Measurements from ENCODE around the gene ZDHHC16.

The ZDHHC16 gene

DNA sequence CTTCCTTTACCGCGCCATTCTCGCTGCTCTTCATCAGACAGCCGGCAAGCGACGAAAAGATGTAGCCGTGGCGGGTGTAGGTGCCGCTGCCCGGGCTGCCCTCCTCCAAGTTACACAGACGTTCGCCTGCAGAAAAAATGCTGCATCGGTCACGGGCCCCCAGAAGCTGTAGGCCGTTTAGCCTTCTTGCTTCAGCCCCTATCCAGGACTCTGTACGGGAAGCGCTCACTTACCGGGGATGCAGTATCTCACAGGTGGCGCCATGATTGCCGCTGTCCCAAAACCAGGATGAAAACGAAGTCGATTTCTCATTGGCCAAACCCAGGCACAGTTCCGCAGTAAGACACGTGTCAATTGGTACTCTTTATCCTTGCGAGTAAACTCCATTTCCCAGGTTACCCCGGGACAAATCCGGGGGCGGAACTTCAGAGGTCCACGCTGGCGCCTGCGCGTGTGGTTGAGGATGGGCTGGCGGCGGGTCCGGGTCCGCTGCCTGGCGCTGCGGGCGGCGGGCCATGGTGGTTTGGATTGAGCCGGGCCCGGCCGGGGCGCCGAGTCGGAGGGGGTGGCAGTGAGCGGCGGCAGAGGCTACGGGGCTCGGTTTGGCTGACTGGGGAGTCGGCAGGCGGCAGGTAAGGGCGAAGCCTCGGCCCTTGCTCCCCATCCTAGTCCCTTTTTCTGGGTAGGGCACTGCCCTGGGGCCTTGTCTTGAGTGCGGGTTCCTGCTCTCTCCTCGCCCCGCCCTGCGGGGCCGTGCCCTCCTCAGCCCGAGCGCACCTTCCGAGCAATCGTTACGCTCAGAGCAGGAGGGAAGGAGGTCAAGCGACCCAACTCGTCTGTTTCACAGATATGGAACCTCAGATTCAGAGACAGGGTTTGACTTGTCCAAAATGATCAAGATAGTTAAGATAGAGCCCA, at the start of gene ZDHHC16, which contains the start of gene EXOSC1:
Gene ZDHHC16 (plus strand): TSS at position 454 of the 918 bp plus-strand sequence. CDS start 5,501 bp downstream, outside the sequence.
Gene EXOSC1 (minus strand): TSS at position 285 of the 918 bp plus-strand sequence. CDS start 21 bp downstream, at position 264.
- TF ChIP-seq EZH2 (optimal IDR thresholded peaks at IDR 0.05; ENCODE audit: low read depth, low read length) = no peak
- TF ChIP-seq, protein P1, sequence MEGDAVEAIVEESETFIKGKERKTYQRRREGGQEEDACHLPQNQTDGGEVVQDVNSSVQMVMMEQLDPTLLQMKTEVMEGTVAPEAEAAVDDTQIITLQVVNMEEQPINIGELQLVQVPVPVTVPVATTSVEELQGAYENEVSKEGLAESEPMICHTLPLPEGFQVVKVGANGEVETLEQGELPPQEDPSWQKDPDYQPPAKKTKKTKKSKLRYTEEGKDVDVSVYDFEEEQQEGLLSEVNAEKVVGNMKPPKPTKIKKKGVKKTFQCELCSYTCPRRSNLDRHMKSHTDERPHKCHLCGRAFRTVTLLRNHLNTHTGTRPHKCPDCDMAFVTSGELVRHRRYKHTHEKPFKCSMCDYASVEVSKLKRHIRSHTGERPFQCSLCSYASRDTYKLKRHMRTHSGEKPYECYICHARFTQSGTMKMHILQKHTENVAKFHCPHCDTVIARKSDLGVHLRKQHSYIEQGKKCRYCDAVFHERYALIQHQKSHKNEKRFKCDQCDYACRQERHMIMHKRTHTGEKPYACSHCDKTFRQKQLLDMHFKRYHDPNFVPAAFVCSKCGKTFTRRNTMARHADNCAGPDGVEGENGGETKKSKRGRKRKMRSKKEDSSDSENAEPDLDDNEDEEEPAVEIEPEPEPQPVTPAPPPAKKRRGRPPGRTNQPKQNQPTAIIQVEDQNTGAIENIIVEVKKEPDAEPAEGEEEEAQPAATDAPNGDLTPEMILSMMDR (IDR thresholded peaks at IDR 0.05; ENCODE audit: low read length) = peak; percentile 29
- Histone ChIP-seq H3K9me3 (replicated peaks; ENCODE audit: insufficient read depth, low read length) (no peaks in the 10 kb centered on the region), H3K4me2 (ENCODE audit: low read depth, low read length) (peak within 1 kb of the TSS; percentile 85), H3K79me2 (ENCODE audit: low read length) (peaks cover 79% of the 10 kb centered on the region), H3K27ac (ENCODE audit: low read length) (peak within 1 kb of the TSS; percentile 29; the same call in 1 of the 2 replicates), H3K4me3 (ENCODE audit: low read length) (peak within 1 kb of the TSS; percentile 82), H3F3A (ENCODE audit: insufficient read depth, low read length) (peaks cover 6% of the 10 kb centered on the region), H3K4me1 (ENCODE audit: low read length) (peaks cover 14% of the 10 kb centered on the region), H2AFZ (ENCODE audit: low read length) (peak within 1 kb of the TSS; percentile 68), H4K20me1 (ENCODE audit: insufficient read depth, low read length) (no peaks in the 10 kb centered on the region), H3K36me3 (replicated peaks; ENCODE audit: insufficient read depth, low read length) (no peaks in the 10 kb centered on the region), H3K9me2 (replicated peaks; ENCODE audit: insufficient read depth, low read length) (no peaks in the 10 kb centered on the region), H3K9ac (ENCODE audit: low read length) (peak within 1 kb of the TSS; percentile 63), H3K27me3 (replicated peaks; ENCODE audit: insufficient read depth, low read length) (no peaks in the 10 kb centered on the region)
- peak; percentile 98 for DNase-seq

DNA sequence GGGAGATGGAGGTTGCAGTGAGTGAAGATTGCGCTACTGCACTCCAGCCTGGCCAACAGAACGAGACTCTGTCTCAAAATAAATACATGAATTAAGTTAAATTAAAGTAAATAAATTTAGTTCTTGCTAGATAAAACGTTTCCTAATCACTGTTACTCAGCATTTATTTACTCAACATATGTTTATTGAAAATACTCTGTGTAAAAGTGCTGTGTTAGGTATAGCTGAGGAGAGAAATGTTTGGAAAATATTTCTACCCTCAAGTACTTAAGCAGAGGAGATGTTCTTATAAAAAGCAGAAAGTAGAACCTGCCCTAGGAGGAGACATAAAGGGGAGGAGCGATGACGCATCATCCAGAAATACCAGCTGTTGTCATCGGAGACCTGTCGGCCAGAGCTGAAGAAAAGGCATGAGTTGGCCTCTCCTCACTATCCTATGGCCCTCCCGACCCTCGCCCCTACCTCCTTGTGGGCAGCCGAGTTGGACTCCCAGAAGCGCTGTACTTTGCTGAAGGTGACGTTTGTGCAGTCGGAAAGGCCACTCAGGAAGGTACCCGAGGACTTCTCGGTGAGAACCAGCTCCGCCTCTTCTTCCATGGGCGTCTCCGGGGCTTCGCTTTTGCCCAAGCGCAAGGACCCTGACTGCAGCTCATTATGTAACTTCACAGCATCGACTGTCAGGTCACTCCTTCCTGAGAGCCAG, 46.0 kb upstream of the ZDHHC16 start:
- peak; percentile 77 for DNase-seq
- Histone ChIP-seq H3K9ac (ENCODE audit: low read length) (peak overlapping the region; percentile 97), H3K9me2 (replicated peaks; ENCODE audit: insufficient read depth, low read length) (no peaks in the 10 kb centered on the region), H3K4me2 (ENCODE audit: low read depth, low read length) (peak overlapping the region; percentile 83), H3F3A (ENCODE audit: insufficient read depth, low read length) (peaks cover 11% of the 10 kb centered on the region; the same call in 1 of the 2 replicates), H3K9me3 (replicated peaks; ENCODE audit: insufficient read depth, low read length) (no peaks in the 10 kb centered on the region), H3K4me3 (ENCODE audit: low read length) (peak overlapping the region; percentile 93), H3K36me3 (replicated peaks; ENCODE audit: insufficient read depth, low read length) (0 out of 2 replicates have a peak, but pooled peaks cover 2% of the 10 kb centered on the region), H3K79me2 (ENCODE audit: low read length) (peaks cover 32% of the 10 kb centered on the region), H2AFZ (ENCODE audit: low read length) (0 out of 2 replicates have a peak overlapping the region, but pooled peaks have one; percentile 18), H3K27me3 (replicated peaks; ENCODE audit: insufficient read depth, low read length) (no peaks in the 10 kb centered on the region), H3K4me1 (ENCODE audit: low read length) (no peaks in the 10 kb centered on the region), H4K20me1 (ENCODE audit: insufficient read depth, low read length) (no peaks in the 10 kb centered on the region), H3K27ac (ENCODE audit: low read length) (peak overlapping the region; percentile 89)
- TF ChIP-seq EZH2phosphoT487 (IDR thresholded peaks at IDR 0.05; ENCODE audit: low read length) (no peak), EZH2 (optimal IDR thresholded peaks at IDR 0.05; ENCODE audit: low read depth, low read length) (no peak)
- TF ChIP-seq, protein P1 (IDR thresholded peaks at IDR 0.05; ENCODE audit: low read length) = no peak

GRCh38 chr10:97400665-97401454, 45.1 kb upstream of the ZDHHC16 start, which contains the start of gene RRP12:
Gene RRP12, minus strand, starts transcription at chr10:97401340. Its CDS starts 109 bp downstream, at chr10:97401231.
- Histone ChIP-seq H3K27me3 (replicated peaks; ENCODE audit: insufficient read depth, low read length) (no peaks in the 10 kb centered on the region), H3K9me2 (replicated peaks; ENCODE audit: insufficient read depth, low read length) (no peaks in the 10 kb centered on the region), H3K9ac (ENCODE audit: low read length) (peak within 1 kb of the TSS; percentile 97), H3K4me3 (ENCODE audit: low read length) (peak within 1 kb of the TSS; percentile 93), H3K4me2 (ENCODE audit: low read depth, low read length) (peak within 1 kb of the TSS; percentile 83), H3K9me3 (replicated peaks; ENCODE audit: insufficient read depth, low read length) (no peaks in the 10 kb centered on the region), H4K20me1 (ENCODE audit: insufficient read depth, low read length) (no peaks in the 10 kb centered on the region), H3K79me2 (ENCODE audit: low read length) (peaks cover 32% of the 10 kb centered on the region), H3K27ac (ENCODE audit: low read length) (peak within 1 kb of the TSS; percentile 89), H3K4me1 (ENCODE audit: low read length) (no peaks in the 10 kb centered on the region), H3F3A (ENCODE audit: insufficient read depth, low read length) (peaks cover 11% of the 10 kb centered on the region; the same call in 1 of the 2 replicates), H3K36me3 (replicated peaks; ENCODE audit: insufficient read depth, low read length) (0 out of 2 replicates have a peak, but pooled peaks cover 2% of the 10 kb centered on the region), H2AFZ (ENCODE audit: low read length) (peak within 1 kb of the TSS; percentile 46)
- TF ChIP-seq EZH2 (optimal IDR thresholded peaks at IDR 0.05; ENCODE audit: low read depth, low read length) (no peak), EZH2phosphoT487 (IDR thresholded peaks at IDR 0.05; ENCODE audit: low read length) (no peak)
- TF ChIP-seq, protein P1 (IDR thresholded peaks at IDR 0.05; ENCODE audit: low read length) = no peak; the same call in none of the 2 replicates
- peak; percentile 99 for DNase-seq

Data from MM.1S (cell line).